NCI-H2196 treated with DMSO at 0.1 percent for 48 hours (cell line): Measurements from ENCODE around the gene UBAP1.
A peak's percentile ranks its signal among the peaks of the same experiment; 100 is the strongest.
"Not testable (repeated sequence)": the region's sequence is repeated elsewhere in the genome, so short reads cannot be mapped to it uniquely, and the experiment has no call there.

ENCODE experiments used
- DNase-seq: peaks from one replicate; lab custom pipeline; 2025; ENCODE audit not compliant: unreplicated experiment; lab: John Stamatoyannopoulos, UW

Gene UBAP1

GRCh38 chr9:34178436-34179212 lies at the start of gene UBAP1:
Gene UBAP1, plus strand, starts transcription at chr9:34179043. Its CDS starts 41,872 bp downstream, at chr9:34220915.
- DNase-seq: peak; percentile 92

- no peak for DNase-seq
Measured at GRCh38 chr9:34131571-34131970, 47.3 kb upstream of the UBAP1 start.

GRCh38 chr9:34133436-34133949 lies 45.4 kb upstream of the UBAP1 start:
- no peak for DNase-seq

DNA sequence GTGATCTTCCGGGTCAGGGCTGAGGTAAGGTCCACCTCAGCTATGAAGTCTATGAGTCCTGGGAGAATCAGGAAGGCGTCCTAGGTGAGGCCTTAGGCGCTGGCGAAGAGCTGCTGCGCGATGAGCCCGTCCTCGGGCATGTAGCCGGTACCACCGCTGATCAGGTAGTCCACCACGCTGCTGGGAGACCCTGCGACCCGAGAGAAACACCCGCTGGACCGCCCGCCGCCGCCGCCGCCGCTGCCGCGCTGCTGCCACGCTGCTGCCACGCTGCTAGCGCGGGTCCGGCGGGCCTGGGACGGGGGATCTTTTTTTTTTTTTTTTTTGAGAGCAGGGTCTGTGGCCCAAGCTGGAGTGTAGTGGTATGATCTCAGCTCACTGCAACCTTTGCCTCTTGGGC lies 44.3 kb upstream of the UBAP1 start:
- DNase-seq: no peak

DNA sequence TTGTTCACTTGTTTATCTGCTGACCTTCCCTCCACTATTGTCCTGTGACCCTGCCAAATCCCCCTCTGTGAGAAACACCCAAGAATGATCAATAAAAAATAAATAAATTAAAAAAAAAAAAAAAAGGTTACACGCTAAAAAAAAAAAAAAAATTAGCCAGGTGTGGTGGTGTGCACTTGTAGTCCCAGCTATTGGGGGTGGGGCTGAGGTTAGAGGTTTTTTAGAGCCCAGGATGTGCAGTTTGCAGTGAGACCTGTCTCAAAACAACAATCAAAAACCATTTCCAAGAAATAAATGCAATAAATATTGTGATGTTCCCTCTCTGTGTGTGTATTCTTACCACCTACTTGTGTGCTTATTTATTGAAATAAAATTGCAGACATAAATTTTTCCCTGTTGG lies 40.2 kb upstream of the UBAP1 start:
- not testable (repeated sequence) for DNase-seq

- peak; percentile 61 for DNase-seq
Measured at GRCh38 chr9:34139477-34140146, 39.2 kb upstream of the UBAP1 start.

DNA sequence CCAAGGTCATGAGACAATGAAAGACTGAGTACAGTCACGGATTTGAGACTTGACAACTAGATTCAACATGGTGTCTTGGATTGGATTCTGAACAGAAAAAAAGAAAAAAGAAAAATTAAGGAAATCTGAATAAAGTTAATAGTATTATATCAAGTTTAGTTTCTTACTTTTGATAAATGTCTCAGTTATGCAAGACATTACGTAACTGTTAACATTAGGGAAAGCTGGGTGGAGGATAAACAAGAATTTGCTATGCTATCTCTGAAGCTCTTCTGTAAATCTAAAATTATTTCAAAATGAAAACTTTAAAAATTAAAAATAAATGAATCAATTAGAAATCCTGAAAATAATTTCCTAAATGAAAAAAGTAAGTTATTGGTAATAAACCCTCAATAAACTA lies 38.0 kb upstream of the UBAP1 start:
- DNase-seq: no peak

- no peak for DNase-seq
Measured at GRCh38 chr9:34143116-34143515, 35.7 kb upstream of the UBAP1 start.

- no peak for DNase-seq
Measured at GRCh38 chr9:34145165-34145564, 33.7 kb upstream of the UBAP1 start.

DNA sequence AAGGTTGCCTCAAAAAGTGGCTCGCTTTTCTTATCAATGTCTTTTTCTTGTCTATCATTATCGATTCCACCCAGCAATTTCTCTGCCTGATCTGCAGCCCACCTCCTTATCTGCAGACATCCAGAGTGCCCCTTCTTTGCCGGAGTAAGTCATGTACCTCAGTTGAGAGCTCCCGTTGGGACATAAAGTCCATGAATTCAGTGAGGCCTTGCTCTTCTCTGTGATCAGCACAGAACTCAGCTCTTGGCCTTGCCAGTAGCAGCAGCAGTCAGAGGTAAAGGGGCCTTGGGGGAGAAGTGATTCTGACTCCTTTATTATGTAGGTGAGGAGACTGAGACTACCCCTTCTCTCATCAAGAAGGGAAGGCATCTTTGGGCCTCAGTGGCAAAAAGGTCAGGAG lies 27.4 kb upstream of the UBAP1 start:
- DNase-seq: no peak

DNA sequence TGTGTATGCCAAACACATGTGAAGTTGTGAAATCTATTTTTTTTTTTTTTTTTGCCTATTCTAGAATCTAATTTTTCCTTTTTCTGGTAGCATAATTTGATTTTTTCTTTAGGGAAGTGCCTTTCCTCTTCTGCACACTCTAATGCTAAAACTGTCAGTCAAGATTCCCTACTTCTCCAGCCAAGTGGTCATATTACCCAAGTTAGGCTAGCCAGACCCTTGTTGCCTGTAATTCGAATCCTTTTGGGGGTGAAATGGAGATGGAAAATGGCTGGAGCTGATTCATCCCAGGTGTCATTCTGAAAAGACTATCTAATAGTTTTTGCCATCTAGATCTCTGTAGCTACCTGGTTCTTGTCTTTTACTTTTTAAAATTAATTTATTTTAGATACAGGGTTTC lies 24.8 kb upstream of the UBAP1 start:
- DNase-seq: no peak

DNA sequence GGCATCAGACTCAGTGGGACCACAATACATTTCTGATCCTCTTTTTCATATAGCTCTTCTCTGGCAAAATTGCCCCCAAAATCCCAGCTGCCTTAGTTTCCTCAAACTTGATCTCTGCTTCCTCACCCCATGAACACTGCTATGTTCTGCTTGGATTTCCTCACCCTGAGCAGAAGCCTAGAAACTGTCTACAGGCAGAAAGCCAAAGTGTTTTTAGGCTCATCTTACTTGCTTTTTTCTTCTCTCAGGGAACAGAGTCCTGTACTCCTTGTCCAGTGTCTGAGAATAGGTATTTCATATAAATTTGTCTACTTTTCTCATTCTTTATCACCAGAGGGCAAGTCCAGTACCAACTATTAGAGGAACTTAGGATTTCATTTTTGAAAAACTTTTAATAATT lies 21.5 kb upstream of the UBAP1 start:
- DNase-seq: no peak

DNA sequence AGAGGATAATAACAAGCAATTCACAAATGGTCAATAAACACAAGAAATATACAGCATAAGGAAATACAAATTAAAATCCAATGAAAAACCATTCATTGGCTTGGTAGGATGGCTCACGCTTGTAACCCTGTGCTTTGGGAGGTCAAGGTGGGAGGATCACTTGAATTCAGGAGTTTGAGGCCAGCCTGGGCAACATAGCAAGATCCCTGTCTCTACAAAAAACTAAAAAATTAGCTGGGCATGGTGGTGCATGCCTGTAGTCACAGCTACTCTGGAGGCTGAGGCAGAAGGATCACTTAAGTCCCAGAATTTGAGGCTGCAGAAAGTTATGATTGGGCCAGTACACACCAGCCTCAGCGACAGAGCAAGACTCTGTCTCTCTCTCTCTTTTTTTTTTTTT lies 20.9 kb upstream of the UBAP1 start:
- no peak for DNase-seq

- peak; percentile 18 for DNase-seq
Measured at GRCh38 chr9:34158362-34158869, 20.4 kb upstream of the UBAP1 start.

DNA sequence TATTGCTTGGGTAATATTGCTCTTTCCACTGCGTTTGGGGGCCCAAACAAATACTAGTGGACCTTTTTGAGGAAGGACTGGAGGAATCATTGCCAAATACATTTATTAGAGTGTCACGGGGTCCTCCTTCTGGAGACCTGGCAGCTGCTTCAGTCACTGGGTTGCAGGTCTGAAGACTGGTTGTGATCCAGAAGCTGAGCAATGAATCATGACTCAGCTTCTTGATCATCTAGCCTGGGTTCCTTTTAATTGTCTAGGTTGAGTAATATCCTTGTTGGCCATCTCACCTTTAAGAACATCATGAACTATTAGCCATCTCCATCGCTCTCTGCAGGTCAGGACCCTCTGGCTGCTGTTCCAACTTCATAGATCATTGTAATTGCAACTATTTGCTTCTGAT lies 15.4 kb upstream of the UBAP1 start:
- no peak for DNase-seq

DNA sequence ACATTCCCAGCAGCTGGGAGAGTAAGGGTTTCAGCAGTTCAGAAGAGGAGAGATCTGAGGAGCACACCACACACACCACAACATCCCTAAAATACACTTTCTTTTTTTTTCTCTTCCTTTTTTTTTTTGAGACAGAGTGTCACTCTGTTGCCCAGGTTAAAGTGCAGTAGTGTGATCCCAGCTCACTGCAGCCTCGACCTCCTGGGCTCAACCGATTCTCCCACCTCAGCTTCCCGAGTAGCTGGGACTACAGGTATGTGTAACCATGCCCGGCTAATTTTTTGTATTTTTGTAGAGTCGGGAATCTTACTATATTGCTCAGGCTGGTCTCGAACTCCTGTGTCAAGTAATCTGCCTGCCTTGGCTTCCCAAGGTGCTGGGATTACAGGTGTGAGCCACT lies 9.7 kb upstream of the UBAP1 start:
- DNase-seq: no peak

GRCh38 chr9:34170237-34170991 lies 8.4 kb upstream of the UBAP1 start:
- DNase-seq: no peak

GRCh38 chr9:34171753-34172535 lies 6.9 kb upstream of the UBAP1 start:
- DNase-seq: no peak

DNA sequence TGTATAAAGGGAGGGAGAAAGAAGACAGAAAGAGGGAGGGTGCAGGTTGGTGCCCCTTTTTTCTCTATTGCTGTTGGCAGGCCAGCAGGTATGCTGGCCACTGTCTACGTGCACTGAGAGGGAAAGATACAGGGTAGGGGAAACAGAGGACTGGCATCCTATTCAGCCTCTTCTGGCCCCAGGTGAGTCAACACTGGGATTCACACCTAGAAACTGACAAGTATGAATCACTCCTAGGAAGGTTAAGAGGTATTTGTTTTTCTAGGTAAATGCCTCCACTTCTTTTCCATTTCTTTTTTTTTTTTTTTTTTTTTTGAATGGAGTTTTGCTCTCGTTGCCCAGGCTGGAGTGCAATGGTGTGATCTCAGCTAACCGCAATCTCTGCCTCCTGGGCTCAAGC lies 2.8 kb upstream of the UBAP1 start:
- DNase-seq: no peak

GRCh38 chr9:34177593-34178435 lies 1.0 kb upstream of the UBAP1 start:
- DNase-seq: no peak
